Measurements from ENCODE around the gene TIMP2. TPM values are rescaled to one million over a fixed set of nuclear protein-coding genes. Genes with fewer than 3 reads are reported as not detected.

The TIMP2 gene
- total RNA-seq, 4 donors from 2014 or later: 52.9 to 133 (median 82.2) TPM

DNA sequence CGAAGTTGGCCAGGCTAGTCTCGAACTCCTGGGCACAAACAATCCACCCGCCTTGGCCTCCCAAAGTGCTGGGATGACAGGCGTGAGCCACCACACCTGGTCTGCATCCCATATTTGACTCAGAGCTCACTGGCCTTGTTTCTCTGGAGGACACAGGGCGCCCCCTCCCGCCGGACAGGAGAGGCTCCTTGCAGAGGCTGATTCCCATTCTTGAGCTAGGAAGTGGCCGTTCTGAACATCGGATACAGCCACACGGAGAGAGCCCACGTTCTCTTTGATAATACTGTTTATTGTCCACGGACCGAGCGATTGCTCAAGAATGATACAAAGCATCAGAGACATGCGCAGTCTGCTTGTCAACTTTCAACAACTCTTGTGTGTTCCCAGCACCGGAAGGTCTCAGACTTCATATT, 72.5 kb downstream of the TIMP2 start:
- H3K4me3 ChIP-seq (replicated peaks in 1 of 3): no peak overlapping the region
- H3K9me3 ChIP-seq: no peaks in the 10 kb centered on the region
- peaks cover 0 to 10% of the 10 kb centered on the region in 2 donors for H3K36me3 ChIP-seq
- TF ChIP-seq, protein P1, sequence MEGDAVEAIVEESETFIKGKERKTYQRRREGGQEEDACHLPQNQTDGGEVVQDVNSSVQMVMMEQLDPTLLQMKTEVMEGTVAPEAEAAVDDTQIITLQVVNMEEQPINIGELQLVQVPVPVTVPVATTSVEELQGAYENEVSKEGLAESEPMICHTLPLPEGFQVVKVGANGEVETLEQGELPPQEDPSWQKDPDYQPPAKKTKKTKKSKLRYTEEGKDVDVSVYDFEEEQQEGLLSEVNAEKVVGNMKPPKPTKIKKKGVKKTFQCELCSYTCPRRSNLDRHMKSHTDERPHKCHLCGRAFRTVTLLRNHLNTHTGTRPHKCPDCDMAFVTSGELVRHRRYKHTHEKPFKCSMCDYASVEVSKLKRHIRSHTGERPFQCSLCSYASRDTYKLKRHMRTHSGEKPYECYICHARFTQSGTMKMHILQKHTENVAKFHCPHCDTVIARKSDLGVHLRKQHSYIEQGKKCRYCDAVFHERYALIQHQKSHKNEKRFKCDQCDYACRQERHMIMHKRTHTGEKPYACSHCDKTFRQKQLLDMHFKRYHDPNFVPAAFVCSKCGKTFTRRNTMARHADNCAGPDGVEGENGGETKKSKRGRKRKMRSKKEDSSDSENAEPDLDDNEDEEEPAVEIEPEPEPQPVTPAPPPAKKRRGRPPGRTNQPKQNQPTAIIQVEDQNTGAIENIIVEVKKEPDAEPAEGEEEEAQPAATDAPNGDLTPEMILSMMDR (IDR thresholded peaks at IDR 0.05): no peak
- TF ChIP-seq POLR2A (IDR thresholded peaks at IDR 0.05): no peak
- no peak for DNase-seq
- 89 to 90% methylated on average over 13 to 16 of the region's 16 CpGs for WGBS, 2 donors
- no peaks in the 10 kb centered on the region for H3K27me3 ChIP-seq
- H3K27ac ChIP-seq: no peak overlapping the region
- H3K4me1 ChIP-seq: no peaks in the 10 kb centered on the region
- intact Hi-C loops (cut with DNase I): no loop called here

DNA sequence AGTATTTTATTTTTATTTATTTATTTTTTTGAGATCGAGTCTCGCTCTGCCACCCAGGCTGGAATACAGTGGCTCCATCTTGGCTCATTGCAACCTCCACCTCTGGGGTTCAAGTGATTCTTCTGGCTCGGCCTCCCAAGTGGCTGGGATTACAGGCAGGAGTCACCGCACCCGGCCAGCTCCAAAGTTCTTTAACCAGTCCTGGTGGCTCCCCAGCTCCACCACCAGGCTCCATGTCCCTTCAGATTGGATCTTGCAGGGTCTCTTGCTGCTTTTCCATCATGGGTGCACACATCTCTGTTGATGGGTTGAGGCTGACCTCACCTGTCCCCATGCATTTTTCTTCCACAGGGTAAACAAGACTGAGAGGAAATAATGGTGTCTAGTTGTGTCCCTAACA, 76.2 kb downstream of the TIMP2 start:
- Histone ChIP-seq H3K36me3 (no peaks in the 10 kb centered on the region), H3K4me3 (replicated peaks in 1 of 3) (no peak overlapping the region), H3K9me3 (no peaks in the 10 kb centered on the region), H3K4me1 (no peaks in the 10 kb centered on the region), H3K27me3 (no peaks in the 10 kb centered on the region), H3K27ac (no peak overlapping the region)
- TF ChIP-seq, protein P1 (IDR thresholded peaks at IDR 0.05): no peak
- TF ChIP-seq POLR2A (IDR thresholded peaks at IDR 0.05): no peak
- intact Hi-C loops (cut with DNase I): no loop called here
- WGBS, 2 donors: 89 to 96% methylated on average over 5 of the region's 5 CpGs
- DNase-seq: no peak

DNA sequence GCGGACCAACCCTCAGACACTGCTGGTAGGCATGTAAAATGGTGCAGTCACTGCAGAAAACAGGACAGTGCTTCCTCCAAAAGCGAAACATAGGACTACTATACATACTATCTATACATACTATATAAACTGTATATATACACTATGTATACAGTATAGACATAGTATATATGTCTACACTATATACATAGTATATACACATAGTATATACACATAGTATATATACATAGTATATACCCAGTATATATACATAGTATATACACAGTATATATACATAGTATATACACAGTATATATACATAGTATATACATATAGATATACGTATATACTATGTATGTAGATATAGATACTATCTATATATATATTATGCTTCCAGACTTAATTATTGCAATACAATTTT, 78.1 kb downstream of the TIMP2 start:
- 94 to 96% methylated on average over 3 of the region's 3 CpGs for WGBS, 2 donors
- Histone ChIP-seq H3K4me1 (no peaks in the 10 kb centered on the region), H3K9me3 (no peaks in the 10 kb centered on the region), H3K4me3 (replicated peaks in 1 of 3) (no peak overlapping the region), H3K36me3 (no peaks in the 10 kb centered on the region), H3K27ac (no peak overlapping the region), H3K27me3 (no peaks in the 10 kb centered on the region)
- TF ChIP-seq, protein P1 (IDR thresholded peaks at IDR 0.05): no peak
- no peak for TF ChIP-seq POLR2A (IDR thresholded peaks at IDR 0.05)
- DNase-seq: no peak
- intact Hi-C loops (cut with DNase I): no loop called here

DNA sequence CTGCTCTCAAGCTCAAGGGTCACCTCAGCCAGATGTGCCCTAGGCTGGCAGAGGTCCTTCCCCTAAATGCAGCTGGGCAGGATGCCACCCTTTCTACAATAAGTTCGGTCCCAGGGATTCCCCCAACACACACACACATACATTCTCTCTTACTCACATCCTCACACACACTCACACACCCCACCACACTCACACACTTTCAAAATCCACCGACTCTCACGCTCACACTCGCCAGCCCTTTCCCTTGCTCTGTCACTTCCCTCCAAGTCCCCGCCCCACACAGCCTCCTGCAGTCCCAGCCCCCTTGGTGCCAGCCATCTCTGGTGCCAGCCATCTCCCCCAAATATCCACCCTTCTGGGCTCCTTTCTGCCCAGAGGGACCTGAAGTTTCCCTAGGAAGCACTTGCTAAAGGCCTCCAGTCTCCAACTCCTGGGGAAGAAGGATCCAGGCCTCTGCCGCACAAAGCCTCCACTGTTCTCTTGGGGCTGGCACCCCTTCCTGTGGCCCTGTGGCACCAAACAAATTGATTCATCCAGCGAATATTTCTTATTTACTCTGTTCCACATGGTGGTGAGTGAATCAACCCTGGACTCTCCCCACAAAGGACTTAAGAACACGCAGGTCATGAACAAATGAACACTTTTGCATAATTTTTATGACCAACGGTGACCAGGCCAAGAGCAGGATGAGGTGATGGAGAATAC, 80.7 kb downstream of the TIMP2 start:
- WGBS, 2 donors: 80 to 83% methylated on average over 9 of the region's 9 CpGs
- no peak overlapping the region for H3K27ac ChIP-seq

More for the DNA sequence above, 80.7 kb downstream of the TIMP2 start:
- no peak for TF ChIP-seq POLR2A (IDR thresholded peaks at IDR 0.05)
- TF ChIP-seq, protein P1 (IDR thresholded peaks at IDR 0.05): no peak
- H3K4me1 ChIP-seq: peaks cover 7 to 9% of the 10 kb centered on the region in 2 donors
- intact Hi-C loops (cut with DNase I): no loop called here
- DNase-seq: no peak
- no peaks in the 10 kb centered on the region for H3K9me3 ChIP-seq
- H3K36me3 ChIP-seq: no peaks in the 10 kb centered on the region
- H3K4me3 ChIP-seq (replicated peaks in 1 of 3): no peak overlapping the region
- no peaks in the 10 kb centered on the region for H3K27me3 ChIP-seq
